ENCODE measurements around the gene SPATA4. TPM values are rescaled to one million over a fixed set of nuclear protein-coding genes. Genes with fewer than 3 reads are reported as not detected.

The SPATA4 gene
- total RNA-seq, 1 experiment from 2014 or later, result 0.20 TPM

DNA sequence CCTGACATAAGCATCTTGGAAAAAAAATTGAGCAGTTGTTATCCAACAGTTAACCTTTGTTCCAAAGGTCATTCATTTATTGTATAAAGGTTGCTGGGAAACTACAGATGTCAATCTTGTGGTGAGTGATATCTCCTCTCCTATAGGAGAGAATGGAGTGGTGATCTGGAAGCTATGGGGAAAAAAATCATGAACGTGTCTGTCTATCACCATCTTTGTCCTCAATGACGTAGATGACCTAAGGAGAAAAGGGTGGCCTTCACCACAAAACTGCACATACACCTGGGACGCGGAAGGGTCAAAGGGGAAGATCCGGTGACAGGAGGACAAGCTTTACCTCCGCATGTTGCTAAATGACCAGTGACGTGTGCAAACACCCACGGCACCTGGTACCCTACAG lies 46.3 kb upstream of the SPATA4 start:
- Histone ChIP-seq H3K9ac (ENCODE audit: low read length) (no peak overlapping the region), H3K4me1 (ENCODE audit: control insufficient read depth in 1 of 2, insufficient read depth in 2 of 2, low read length in 2 of 2) (no peaks in the 10 kb centered on the region), H2AFZ (ENCODE audit: low read depth, low read length, poor library complexity, severe bottlenecking) (peak overlapping the region; percentile 27), H3K9me3 (ENCODE audit: control insufficient read depth in 1 of 2, insufficient read depth in 1 of 2, low read depth in 1 of 2, low read length in 2 of 2) (no peaks in the 10 kb centered on the region), H3K4me2 (ENCODE audit: low read length) (no peak overlapping the region), H4K20me1 (ENCODE audit: insufficient read depth) (no peaks in the 10 kb centered on the region), H3K4me3 (replicated peaks in 1 of 2; ENCODE audit: low read depth in 1 of 2, low read length in 2 of 2) (no peak overlapping the region), H3K79me2 (ENCODE audit: insufficient read depth, low read length) (no peaks in the 10 kb centered on the region), H3K27ac (ENCODE audit: low read depth, low read length) (no peak overlapping the region), H3K9me2 (ENCODE audit: insufficient read depth) (no peaks in the 10 kb centered on the region), H3K27me3 (ENCODE audit: insufficient read depth, low read length) (no peaks in the 10 kb centered on the region), H3K36me3 (ENCODE audit: control insufficient read depth in 1 of 2, insufficient read depth in 2 of 2, low read length in 2 of 2) (no peaks in the 10 kb centered on the region)
- no TSS peak for BruUV-seq (replicated peaks)
- RAD21 ChIA-PET (ENCODE audit: low non-redundant PET in 1 of 2, low total read pairs in 2 of 2, uncharacterized antibody in 2 of 2, unreplicated experiment in 2 of 2), result no interaction called here
- no peak for DNase-seq (ENCODE audit: low read depth, low spot score)
- no peak for ATAC-seq
- TF ChIP-seq ELF1 (IDR thresholded peaks at IDR 0.05; ENCODE audit: borderline replicate concordance, low read depth) (no peak), CEBPB (IDR thresholded peaks at IDR 0.05; ENCODE audit: low read depth) (no peak), YY1 (IDR thresholded peaks at IDR 0.05; ENCODE audit: extremely low read depth, insufficient replicate concordance, low read depth, low read length) (no peak), ZFX (IDR thresholded peaks at IDR 0.05) (no peak), SIN3A (IDR thresholded peaks at IDR 0.05; ENCODE audit: low read depth) (no peak), SRF (IDR thresholded peaks at IDR 0.05; ENCODE audit: low read depth) (no peak), CBX3 (IDR thresholded peaks at IDR 0.05; ENCODE audit: low read depth) (no peak), ZNF274 (IDR thresholded peaks at IDR 0.05; ENCODE audit: low read depth, low read length) (no peak), EZH2phosphoT487 (IDR thresholded peaks at IDR 0.05; ENCODE audit: borderline replicate concordance) (no peak), JUND (IDR thresholded peaks at IDR 0.05) (no peak)
- TF ChIP-seq, protein P1, sequence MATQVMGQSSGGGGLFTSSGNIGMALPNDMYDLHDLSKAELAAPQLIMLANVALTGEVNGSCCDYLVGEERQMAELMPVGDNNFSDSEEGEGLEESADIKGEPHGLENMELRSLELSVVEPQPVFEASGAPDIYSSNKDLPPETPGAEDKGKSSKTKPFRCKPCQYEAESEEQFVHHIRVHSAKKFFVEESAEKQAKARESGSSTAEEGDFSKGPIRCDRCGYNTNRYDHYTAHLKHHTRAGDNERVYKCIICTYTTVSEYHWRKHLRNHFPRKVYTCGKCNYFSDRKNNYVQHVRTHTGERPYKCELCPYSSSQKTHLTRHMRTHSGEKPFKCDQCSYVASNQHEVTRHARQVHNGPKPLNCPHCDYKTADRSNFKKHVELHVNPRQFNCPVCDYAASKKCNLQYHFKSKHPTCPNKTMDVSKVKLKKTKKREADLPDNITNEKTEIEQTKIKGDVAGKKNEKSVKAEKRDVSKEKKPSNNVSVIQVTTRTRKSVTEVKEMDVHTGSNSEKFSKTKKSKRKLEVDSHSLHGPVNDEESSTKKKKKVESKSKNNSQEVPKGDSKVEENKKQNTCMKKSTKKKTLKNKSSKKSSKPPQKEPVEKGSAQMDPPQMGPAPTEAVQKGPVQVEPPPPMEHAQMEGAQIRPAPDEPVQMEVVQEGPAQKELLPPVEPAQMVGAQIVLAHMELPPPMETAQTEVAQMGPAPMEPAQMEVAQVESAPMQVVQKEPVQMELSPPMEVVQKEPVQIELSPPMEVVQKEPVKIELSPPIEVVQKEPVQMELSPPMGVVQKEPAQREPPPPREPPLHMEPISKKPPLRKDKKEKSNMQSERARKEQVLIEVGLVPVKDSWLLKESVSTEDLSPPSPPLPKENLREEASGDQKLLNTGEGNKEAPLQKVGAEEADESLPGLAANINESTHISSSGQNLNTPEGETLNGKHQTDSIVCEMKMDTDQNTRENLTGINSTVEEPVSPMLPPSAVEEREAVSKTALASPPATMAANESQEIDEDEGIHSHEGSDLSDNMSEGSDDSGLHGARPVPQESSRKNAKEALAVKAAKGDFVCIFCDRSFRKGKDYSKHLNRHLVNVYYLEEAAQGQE (IDR thresholded peaks at IDR 0.05; ENCODE audit: low read depth), result no peak
- TF ChIP-seq, protein P2, sequence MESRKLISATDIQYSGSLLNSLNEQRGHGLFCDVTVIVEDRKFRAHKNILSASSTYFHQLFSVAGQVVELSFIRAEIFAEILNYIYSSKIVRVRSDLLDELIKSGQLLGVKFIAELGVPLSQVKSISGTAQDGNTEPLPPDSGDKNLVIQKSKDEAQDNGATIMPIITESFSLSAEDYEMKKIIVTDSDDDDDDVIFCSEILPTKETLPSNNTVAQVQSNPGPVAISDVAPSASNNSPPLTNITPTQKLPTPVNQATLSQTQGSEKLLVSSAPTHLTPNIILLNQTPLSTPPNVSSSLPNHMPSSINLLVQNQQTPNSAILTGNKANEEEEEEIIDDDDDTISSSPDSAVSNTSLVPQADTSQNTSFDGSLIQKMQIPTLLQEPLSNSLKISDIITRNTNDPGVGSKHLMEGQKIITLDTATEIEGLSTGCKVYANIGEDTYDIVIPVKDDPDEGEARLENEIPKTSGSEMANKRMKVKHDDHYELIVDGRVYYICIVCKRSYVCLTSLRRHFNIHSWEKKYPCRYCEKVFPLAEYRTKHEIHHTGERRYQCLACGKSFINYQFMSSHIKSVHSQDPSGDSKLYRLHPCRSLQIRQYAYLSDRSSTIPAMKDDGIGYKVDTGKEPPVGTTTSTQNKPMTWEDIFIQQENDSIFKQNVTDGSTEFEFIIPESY (IDR thresholded peaks at IDR 0.05; ENCODE audit: extremely low read depth, insufficient replicate concordance, low read length), result no peak
- TF ChIP-seq, protein P3, sequence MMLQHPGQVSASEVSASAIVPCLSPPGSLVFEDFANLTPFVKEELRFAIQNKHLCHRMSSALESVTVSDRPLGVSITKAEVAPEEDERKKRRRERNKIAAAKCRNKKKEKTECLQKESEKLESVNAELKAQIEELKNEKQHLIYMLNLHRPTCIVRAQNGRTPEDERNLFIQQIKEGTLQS (IDR thresholded peaks at IDR 0.05), result no peak
- CTCF ChIA-PET, result no interaction called here
- intact Hi-C loops (cut with micrococcal nuclease), result no loop called here
- POLR2A ChIA-PET, result no interaction called here

Measured in HCT116 (cell line).